Adipose tissue (tissue), 3 donors: ENCODE data around the gene GMDS. TPM values are rescaled to one million over a fixed set of nuclear protein-coding genes. Genes with fewer than 3 reads are reported as not detected.
"Not testable (repeated sequence)": the region's sequence is repeated elsewhere in the genome, so short reads cannot be mapped to it uniquely, and the experiment has no call there.

Source experiments
- H3K27ac ChIP-seq: one replicate; pipeline ENCODE4 v1.5.1; 2013; ENCODE audit warnings: low read depth, low read length
- WGBS, 3 donors: extraction: QIAGEN DNeasy Blood & Tissue Kit; methylation state at CpG; one replicate each; pipeline ENCODE4 v1.1.7; 2013; 5-methylcytosine and 5-hydroxymethylcytosine counted together
- polyA plus RNA-seq, 3 donors: library from polyadenylated mRNA; stranded (reverse); fragments of 200-250 nt; gene quantifications; one replicate each; pipeline ENCODE4 v1.2.3, GENCODE V29; 2013
- donor health status: healthy with polysubstance abuse.
- donor health status: Bipolar disorder and iron deficiency.
- donor health status: healthy.

Gene GMDS
- polyA plus RNA-seq, 3 donors: 13.6 to 21.4 (median 14.9) TPM

DNA sequence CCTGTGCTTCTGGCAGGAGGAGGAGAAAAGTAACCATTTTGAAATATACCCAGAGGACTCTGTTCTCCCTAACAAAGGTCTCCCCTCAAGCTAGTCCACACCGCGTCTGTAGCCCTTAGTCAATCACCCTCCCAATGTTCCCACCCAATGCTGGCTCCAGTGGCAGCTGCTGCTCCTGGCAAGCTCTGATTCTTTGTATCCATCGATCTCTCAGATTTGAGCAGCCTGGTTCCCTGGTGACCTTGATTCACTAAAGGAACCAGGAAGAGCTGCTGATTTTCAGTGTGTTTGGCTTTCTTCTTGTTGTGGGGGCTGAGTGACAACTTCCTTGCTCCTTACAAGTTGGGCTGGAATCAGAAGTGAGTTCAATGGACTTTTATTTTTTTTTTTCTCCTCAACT is 567.2 kb downstream of the GMDS start:
- WGBS, 3 donors: 10 to 31% (median 24%) methylated on average over 3 of the region's 3 CpGs
- H3K27ac ChIP-seq: no peak overlapping the region

DNA sequence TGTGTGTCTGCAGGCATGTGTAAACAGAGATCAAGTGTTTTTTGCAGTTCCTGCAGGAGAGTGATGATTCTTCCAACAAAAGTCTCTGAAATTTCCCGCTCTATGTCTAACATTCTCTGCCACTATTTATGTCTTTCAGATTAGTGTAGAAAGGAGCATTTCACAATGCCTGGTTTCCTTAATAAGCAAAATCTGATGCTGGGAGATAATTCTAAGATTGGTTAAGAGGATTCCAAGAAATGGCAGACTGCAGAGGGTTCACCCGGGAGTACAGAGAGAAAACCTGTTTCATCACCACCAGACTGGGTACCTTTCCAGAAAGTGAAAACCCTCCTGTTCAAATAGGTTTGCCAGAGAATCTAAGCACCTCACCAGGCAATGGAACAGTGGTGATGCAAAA is 573.0 kb downstream of the GMDS start:
- 61 to 98% (median 65%) methylated on average over 2 of the region's 2 CpGs for WGBS, 3 donors
- H3K27ac ChIP-seq: no peak overlapping the region

DNA sequence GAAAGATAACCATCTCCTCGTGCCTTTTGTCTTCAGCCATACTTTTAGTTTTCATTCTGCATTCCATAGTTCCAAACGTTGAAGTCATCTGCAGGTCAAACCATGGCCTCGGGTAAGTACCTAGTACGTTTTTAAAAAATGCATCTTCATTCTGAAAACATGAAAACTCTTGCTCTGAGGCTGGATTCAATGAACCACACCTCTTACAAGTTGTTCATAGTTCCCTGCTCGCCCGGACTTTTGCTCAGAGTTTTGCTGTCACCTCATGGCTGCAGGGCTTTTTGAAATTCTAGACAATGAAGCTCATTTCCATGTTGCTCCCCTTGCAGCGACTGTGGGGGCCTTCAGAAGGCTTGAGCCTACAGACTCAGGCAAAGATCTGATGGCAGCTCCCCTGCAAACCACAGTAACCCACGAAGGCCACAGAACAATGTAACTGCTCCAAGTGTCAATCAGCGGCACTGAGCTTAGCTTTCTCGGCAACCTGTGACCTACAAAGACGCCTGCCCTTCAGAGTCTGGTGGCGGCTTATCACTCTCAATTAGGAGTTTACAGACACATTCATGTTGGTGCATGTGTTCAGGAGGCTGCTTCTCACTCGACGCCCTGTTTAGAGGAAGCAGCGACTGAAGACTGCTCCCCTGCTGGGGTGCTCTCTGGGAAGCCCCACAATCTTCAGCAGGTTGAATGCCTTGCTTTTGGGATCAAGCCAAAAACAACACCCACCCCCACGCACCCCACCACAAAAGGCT is 574.5 kb downstream of the GMDS start:
- no peak overlapping the region for H3K27ac ChIP-seq
- WGBS, 3 donors: 80 to 84% (median 83%) methylated on average over 16 of the region's 16 CpGs

DNA sequence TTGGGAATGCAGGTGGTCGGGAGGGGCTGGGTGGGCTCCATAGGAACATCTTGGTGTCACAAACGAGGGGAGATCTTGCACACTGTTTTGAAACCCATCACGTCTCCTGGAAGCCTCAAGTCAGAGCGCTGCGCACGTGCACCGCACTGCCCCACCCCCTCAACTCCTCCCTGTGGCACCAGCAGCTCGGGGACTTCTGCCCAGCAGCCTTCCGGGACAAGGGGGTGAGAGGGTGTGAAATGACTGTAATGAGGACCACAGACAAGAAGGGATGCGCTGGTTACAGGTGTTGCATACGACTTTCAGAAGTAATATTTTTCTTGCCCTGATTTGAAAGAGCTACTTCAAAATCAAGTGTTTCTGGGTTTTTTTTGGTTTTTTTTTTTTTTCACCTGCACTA is 575.4 kb downstream of the GMDS start:
- 89 to 95% (median 95%) methylated on average over 11 of the region's 11 CpGs for WGBS, 3 donors

DNA sequence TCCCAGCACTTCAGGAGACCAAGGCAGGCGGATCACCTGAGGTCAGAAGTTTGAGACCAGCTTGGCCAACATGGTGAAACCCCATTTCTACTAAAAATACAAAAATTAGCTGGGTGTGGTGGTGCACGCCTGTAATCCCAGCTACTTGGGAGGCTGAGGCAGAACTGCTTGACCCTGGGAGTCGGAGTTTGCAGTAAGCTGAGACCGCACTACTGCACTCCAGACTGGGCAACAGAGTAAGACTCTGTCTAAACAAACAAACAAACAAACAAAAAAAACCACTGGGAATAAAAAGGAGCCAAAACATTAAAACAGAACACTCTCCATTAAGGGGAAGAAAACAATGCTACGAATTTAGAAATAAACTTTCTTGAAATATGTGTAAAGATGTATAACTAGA is 576.9 kb downstream of the GMDS start:
- WGBS, 3 donors: 96 to 98% (median 98%) methylated on average over 5 of the region's 5 CpGs

More for the DNA sequence above, 575.4 kb downstream of the GMDS start:
- no peak overlapping the region for H3K27ac ChIP-seq

DNA sequence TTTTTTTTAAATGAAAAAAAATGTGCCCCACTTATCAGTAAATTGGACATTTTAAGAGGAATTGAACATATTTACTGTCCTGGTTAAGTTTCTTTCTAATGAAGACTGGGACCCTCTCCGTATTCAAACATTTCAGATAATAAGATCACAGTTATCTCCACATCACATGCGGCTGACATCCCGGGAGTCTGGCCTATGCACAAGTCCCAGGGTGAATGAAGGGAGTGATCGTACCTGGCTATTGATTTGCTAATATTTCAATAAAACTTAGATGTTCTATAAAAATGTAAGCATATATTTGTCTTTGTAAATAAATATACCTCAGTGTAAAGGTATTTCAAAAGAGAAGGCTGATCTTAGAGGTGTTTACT is 577.6 kb downstream of the GMDS start:
- H3K27ac ChIP-seq: no peak overlapping the region
- 94 to 98% (median 95%) methylated on average over 4 of the region's 4 CpGs for WGBS, 3 donors

More for the DNA sequence above, 576.9 kb downstream of the GMDS start:
- H3K27ac ChIP-seq: not testable (repeated sequence)

DNA sequence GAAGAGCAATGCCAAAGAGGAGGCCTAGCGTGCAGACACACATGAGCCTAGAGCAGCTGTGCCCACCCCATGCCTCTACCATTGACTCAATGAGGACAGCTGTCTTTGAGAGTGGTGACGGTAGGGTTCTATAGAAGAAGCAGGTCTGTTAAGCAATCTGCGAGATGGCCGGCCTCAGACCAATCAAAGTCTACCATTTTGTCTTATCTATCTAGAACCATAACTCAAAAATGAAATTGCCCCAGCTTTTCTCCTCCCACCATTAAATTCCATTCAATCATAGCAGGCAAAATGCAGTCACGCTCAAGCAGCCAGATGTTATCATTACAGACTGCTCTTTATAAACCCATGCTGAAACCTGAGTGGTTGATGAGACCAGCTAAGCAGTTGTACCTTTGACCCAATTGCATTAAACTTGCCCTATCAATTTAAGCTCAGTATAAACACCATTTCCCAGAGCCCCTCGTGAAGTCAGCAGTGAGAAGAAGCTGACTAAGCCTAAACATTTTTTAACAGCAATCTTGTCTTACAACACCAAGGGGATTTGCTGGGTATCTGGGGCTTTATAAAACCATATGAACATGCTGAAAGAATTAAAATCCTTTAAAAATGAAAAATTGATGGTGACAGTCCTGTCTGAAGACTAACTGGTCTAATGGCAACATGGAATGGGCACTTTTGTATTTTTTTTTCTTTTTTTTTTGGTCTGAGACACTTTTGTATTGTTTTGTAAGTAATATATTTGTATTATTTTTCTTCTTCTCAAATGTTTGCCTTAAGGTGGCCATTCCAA is 578.2 kb downstream of the GMDS start:
- 92 to 95% (median 93%) methylated on average over 6 of the region's 6 CpGs for WGBS, 3 donors
- H3K27ac ChIP-seq: no peak overlapping the region

DNA sequence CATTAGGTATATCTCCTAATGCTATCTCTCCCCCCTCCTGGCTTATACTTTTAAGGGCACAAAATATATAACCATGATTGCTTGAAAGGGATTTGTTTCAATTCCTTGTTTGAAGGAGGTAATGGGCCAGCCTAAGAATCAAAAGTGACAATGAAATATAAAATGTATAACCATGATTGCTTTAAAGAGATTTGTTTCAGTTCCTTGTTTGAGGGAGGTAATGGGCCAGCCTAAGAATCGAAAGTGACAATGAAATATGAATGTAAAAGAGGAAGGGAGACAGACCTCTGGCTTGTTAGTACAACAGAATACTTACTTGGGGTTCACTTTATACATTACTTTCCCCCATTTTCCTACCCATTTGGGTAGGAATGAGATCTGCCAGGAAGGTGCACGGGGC is 580.2 kb downstream of the GMDS start:
- WGBS, 3 donors: 63 to 92% (median 76%) methylated on average over 2 of the region's 2 CpGs
- H3K27ac ChIP-seq: no peak overlapping the region

DNA sequence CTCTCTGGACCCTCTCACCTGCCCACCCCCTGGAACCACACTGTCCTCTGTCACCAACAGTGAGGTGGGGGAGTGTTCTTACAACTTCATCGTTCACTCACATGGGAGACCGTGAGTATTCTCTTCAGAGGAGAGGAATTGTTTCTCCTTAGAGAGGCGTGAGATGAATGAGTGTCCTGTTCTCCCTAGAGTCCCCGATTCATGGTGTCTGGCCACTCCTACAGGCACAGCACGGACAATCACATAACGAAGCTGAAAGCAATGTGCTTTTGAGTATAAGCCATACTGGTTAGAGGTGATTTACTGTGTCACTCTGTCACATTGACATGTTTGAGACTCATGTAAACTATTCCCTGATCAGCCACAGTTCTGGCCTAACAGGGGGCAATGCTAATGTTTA is 581.1 kb downstream of the GMDS start:
- H3K27ac ChIP-seq: no peak overlapping the region
- WGBS, 3 donors: 72 to 87% (median 79%) methylated on average over 6 of the region's 6 CpGs

DNA sequence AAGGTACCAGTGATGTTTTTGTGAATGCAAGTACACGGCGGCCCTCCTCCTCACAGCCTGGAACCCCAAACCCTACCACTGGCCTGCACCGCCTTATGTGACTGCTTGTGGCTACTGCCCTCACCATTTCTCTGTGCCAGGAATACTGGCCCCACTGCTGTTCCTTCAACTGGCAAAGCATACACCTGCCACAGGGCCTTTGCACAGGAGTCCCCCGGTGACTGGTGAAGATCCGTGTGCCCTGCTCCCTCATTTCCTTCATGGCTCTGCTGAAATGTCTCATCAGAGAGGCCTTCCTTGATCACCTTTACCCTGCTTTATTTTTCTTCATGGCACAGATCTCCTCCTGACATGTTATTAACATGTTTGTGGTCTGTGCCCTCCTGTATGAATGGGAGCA is 581.9 kb downstream of the GMDS start:
- WGBS, 3 donors: 96 to 99% (median 98%) methylated on average over 5 of the region's 5 CpGs
- no peak overlapping the region for H3K27ac ChIP-seq

DNA sequence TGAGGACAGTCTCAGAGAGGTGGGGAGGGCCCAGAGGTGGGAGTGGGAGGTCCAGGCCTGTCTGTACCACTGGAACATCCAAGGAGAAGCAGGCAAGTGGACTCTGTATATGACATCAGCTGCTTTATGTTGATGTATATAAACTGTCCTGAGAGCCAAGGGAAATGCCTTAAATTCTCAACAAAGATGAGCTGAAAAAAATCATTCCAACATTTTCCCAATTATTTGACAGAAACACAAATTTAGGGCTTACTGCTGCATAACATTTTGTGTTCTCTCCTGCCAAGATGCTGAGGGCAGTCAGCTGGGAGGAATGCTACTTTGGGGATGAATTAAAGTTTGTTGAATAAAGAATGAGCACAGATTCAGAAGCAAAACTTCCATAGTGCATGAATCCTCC is 582.9 kb downstream of the GMDS start:
- H3K27ac ChIP-seq: no peak overlapping the region

DNA sequence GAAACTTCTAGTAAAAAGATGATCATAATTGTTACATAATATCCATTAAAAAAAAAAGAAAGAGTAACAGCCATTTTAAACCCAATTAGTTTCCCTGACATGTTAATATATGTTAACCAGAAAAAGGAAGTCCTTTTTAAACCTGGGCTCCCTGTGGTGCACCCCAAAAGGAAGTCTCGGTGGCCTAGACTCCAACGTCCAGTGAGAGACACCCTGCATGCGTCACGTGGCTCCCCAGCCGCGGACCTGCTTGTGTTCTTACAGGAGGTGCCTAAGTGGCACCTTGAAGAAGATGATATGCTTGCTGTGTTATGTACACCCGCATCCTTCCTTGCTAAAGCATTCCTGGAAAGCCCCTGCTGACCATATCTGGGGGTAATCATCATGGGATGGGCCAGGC is 585.6 kb downstream of the GMDS start:
- WGBS, 3 donors: 76 to 92% (median 81%) methylated on average over 7 of the region's 7 CpGs
- no peak overlapping the region for H3K27ac ChIP-seq

DNA sequence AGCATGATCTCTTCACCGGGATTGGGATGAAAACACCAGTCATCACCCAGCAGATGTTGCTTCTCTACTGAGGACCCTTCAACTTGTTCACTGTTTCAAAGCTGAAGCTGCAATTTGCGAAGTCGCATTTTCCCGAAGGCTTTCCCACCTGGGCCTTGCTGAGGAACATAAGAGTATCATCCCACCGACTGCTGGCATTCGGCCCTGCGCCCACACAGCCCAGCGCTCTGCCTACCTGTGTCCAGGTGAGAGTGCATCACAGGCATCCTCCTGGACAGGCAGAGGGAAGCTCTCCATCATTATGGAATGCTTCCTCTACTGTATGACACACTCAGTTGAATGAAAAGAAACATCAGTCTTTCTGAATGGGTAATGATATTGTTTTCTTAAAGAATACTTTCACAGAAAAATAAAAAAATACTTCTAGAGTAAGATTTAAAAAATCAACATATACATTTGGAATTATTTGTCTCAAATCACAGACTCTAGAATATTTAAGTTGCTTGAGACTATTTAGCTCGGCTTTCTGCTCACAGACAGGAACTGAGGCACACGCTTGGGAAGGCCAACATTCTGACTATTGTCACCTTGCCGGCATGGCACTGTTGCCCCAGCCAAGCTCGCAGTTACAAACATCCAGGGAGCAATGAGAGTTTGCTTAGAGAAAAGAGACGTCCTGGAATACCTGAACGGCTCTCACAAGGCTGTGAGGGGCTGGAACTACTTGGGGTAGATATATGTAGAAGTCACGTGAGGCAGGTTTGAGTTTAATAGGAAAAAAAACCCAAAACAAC is 587.0 kb downstream of the GMDS start:
- WGBS, 3 donors: 94 to 97% (median 97%) methylated on average over 15 of the region's 15 CpGs
- no peak overlapping the region for H3K27ac ChIP-seq

DNA sequence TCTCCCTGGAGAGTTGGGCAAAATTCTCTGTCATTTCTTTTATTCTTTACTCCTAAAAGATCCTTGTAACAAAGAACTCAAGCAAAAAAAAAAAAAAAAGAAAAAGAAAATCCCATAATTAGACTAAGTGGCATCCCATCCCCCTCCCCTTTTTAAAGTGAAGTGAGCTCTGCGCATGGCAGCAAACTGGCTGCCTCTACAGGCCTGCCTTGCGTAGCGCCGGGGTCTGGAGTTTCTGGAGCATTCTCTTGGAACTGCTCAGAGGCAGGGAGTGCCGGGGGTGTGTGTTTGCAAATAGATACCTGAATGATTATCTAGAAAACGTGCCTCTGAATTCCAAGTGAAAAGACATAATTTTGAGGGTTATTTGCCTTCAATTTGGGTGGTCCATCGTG is 587.6 kb downstream of the GMDS start:
- no peak overlapping the region for H3K27ac ChIP-seq
- 87 to 93% (median 89%) methylated on average over 7 of the region's 7 CpGs for WGBS, 3 donors

DNA sequence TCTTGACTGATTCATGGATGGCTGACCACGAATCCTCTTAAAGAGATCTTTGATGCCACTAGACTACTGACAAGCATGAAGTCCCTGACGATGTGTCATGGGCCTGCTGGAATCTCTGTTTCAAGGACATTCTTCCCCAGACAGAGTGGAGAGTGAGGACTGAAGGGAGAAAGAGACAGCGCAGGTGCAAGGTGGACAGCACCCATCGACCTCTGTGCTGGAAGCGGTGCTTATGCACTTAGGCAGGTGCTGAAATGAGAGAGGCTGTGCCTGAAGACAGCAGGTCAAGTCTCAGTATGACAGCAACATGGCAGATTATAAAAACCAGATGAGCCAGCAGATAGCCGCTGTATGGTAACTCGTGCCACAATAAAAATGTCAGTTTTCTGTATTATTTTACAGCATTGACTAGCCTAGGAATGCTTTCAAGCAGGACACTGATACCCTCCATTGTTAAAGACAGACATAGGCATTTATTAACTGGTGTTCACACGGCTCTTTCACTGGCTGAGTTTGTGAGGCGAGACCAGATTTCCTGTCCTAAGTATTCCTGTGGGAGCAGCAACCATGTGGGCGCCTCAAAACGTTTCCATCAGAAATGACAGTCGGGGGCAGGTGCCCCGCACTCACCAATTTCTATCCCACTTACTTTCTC is 588.2 kb downstream of the GMDS start:
- WGBS, 3 donors: 73 to 83% (median 79%) methylated on average over 13 of the region's 13 CpGs

DNA sequence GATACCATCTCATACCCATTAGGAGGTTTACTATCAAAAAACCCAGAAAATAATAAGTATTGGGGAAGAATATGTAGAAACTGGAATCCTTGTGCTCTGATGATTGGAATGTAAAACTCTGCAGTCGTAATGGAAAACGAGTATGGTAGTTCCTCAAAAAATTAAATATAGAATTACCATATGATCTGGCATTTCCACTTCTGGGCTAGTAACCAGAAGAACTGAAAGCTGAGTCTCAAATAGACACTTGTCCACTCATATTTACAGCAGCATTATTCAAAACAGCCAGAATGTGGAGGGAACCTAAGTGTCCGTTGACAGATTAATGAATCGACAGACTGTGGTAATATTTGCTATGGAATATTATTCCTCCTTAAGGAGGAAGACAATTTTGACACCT is 591.4 kb downstream of the GMDS start:
- WGBS, 3 donors: 82 to 90% (median 84%) methylated on average over 4 of the region's 4 CpGs

More for the DNA sequence above, 588.2 kb downstream of the GMDS start:
- H3K27ac ChIP-seq: no peak overlapping the region

DNA sequence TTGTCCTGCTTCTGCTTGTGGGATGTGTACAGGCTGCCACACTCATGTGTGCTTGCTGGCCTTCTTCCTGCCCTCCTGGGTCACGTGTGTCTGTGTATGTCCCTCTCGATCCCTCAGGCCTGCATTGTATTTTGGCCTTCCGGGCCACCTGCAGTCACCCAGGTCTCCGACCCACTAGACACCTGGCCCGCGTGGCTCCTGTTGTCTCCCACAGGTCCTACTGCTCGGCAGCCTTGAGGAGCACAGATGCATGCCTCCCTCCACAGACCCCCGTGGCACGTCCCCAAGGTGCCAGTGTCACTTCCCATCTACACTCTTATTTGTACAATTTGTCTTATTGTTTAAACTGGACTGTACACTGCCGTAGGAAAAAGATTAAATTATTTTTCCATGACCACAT is 592.6 kb downstream of the GMDS start:
- no peak overlapping the region for H3K27ac ChIP-seq
- WGBS, 3 donors: 91 to 93% (median 91%) methylated on average over 10 of the region's 10 CpGs

More for the DNA sequence above, 591.4 kb downstream of the GMDS start:
- H3K27ac ChIP-seq: no peak overlapping the region

DNA sequence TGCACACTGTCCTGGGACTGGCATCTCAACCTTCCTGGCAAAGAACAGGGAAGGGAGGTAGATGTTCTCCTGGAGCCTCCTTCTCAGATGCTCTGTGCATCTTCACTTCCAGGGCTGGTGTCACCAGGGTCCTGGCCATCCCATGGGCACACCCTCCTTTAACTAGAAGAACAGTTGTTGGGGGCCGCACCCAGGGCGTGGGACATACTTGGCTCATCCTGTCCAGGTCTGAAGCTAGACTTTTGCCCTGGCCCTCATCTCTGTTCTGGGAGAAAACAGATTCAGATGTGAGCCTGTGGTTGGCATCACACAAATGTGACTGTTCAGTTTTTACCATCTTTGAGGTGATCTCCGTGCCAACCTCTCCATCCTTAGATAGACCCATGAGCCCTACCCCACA is 594.0 kb downstream of the GMDS start:
- no peak overlapping the region for H3K27ac ChIP-seq
- WGBS, 3 donors: 96 to 97% (median 97%) methylated on average over 3 of the region's 3 CpGs
